GM19239 (cell line): ENCODE results near the gene RINT1.
"Not testable (repeated sequence)": the region's sequence is repeated elsewhere in the genome, so short reads cannot be mapped to it uniquely, and the experiment has no call there.

ENCODE experiments used
- DNase-seq: peaks from one replicate; pipeline ENCODE4 v3.0.0; 2011; ENCODE audit warnings: low spot score; ENCODE audit not compliant: insufficient read length
- FAIRE-seq: peaks from 2 replicates; lab custom pipeline; 2011; peaks lifted over from hg19 to GRCh38; lab: Jason Lieb, UNC

The RINT1 gene

DNA sequence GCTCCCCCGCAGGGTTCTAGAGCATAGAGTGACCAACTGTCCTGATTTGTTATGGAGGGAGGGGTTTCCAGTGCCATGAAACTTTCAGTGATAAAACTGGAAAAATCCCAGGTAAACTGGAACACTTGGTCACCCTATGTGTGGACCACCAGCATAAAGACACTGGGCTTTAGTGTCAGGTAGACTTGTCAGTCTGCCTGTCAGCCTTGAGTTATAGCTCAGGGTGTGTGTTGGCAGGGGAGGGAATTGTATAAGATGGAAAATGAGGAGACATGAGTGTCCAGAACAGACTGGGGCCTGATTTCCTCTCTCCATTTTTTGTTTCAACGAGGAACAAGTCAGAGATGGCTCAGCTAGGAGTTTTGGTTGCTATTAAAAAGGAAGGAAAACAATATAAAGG, 59.5 kb downstream of the RINT1 start:
- DNase-seq: no peak
- FAIRE-seq: no peak

GRCh38 chr7:105594034-105594433, 62.0 kb downstream of the RINT1 start:
- FAIRE-seq (no peak), DNase-seq (no peak)

DNA sequence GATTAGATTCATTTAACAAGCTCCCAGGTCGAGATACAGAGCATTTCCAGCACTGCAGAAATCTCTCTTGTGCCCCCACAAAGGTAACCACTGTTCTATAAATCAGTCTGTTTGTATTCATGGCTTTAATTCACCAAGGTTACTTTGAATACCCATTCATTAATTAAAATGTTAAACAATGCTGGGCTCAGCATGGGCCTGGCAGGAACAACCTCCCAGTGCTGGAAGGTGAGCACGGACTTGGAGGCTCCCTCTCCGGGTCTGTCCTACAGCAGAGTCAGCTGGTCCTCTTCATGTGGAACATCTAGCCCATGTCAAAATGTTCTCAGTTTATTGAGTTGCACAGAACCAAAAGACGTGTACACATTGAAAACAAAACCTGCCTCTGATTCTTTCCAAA, 64.9 kb downstream of the RINT1 start:
- FAIRE-seq (no peak), DNase-seq (no peak)

- not testable (repeated sequence) for DNase-seq, FAIRE-seq
Measured at GRCh38 chr7:105599080-105599479, 67.1 kb downstream of the RINT1 start.

DNA sequence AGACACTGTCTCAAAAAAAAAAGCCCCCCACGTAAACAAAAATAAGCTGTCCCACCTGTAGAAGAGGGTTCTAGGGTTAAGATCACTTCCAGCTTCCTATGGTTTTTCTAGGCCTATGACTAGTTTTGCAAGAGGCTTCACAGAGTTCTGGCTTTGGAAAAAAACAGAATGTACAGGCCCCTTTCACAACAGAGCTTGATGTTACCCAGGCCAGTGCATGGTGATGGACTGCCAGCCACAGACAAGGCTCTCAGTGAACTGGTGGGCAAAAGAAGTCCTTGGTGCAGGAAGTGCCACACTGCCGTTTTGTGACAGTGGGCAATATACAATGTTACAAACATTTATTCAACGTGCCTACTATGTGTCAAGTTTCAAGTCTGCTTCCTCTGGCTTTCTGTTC, 67.5 kb downstream of the RINT1 start:
- no peak for FAIRE-seq
- DNase-seq: no peak

DNA sequence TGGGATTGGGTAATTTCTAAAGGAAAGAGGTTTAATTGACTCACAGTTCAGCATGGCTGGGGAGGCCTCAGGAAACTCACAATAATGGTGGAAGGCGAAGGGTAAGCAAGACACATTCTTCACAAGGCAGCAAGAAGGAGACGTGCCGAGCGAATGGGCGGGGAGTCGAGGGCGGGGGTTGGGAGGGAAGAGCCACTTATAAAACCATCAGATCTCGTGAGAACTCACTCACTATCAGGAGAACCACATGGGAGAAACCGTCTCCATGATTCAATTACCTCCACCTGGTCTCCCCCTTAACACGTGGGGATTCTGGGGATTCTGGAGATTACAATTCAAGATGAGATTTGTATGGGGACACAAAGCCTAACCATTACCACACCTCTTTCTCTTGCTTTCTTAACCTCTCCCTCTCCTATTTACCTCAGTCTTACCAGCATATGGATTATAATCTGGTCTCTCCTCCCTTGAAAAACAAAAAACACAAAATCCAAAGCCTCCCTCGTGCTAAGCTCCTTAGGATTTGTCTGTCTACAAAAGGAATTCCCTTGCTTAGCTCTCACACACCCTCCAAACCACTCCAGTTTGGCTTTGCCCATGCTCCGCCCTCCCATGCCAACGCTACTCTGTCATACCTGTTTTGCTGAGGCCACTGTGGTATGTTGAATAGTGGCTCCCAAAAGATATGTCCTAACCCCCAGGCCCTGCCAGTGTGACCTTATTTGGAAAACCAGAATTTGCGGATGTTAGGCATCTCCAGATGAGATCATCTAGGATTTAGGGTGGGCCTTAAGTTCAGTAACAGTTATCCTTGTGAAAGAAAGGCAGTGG, 68.9 kb downstream of the RINT1 start:
- no peak for DNase-seq
- no peak for FAIRE-seq

DNA sequence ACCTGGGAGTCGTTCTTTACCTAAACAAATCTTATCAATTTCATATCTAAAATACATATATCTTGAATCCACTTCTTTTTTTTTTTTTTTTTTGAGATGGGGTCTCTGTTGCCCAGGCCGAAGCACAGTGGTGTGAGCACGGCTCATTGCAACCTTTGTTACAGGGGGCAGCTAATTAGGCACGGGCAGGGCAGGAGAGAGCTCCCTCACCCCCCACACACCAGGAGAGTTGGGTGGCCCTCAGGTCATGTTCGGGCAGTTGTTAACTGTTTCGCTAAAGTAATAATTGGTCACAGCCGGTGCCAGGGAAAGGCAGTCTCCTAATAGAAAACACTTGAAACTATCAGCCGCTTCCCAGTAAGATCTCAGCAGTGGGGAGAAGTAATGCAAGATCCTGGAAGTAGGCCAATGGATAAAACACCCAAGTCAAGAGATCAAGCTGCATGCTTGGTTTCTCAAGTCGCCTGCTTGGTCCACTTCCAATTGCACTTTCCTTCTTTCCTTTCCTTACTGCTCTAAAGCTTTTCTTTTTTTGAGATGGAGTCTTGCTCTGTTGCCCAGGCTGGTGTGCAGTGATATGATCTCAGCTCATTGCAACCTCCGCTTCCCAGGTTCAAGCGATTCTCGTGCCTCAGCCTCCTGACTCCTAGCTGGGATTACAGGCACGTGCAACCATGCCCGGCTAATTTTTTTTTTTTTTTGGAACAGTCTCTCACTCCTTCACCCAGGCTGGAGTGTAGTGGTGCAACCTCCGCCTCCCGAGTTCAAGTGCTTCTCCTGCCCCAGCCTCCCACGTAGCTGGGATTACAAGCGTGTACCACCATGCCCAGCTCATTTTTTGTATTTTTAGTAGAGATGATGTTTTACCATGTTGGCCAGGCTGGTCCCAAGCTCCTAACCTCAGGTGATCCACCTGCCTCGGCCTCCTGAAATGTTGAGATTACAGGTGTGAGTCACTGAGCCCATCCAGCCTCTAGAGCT, 70.6 kb downstream of the RINT1 start:
- no peak for FAIRE-seq
- DNase-seq: no peak

GRCh38 chr7:105610165-105610930, 78.3 kb downstream of the RINT1 start:
- FAIRE-seq: no peak
- DNase-seq: no peak

DNA sequence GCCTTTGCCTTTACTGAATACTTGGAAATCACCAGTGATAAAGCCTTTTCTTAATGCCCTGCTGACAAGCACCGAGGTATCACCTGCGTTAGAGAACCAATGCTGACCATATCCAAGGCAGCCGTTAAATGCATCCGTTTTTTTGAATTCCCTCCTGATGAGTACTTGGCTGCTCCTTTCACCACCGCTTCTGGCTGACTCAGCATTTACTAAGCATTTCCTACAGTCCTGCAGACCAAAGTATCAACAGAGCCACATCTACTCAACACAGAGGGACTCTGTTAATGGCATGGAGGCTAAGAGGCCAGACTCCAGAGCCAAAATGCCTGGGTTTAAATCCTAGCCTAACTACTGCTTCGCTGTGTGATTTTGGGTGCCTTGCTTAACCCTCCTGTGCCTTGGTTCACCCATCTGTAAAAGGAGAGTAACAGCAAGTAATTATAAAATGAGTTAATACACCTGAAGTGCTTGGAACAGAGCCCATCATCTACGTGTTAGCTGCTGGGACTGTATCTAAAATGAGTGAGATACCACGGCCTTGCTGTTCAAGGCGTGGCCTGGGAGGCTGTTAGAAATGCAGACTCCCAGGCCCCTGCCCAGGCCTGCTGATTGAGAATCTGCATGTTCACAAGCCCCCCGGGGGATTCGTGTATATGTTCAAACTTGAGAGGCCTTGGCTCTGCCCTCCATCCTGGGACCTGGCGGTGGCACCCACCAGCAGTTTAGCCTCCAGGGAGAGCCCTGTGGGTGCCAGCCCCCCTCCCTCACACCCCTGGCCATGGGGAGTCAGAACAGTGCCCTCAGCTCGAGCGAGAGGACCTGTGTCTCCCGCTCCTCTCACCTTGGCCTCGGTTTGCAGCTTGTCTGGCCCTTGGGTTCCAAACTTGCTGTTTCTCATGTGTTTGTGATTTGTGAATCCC, 80.1 kb downstream of the RINT1 start:
- DNase-seq: no peak

DNA sequence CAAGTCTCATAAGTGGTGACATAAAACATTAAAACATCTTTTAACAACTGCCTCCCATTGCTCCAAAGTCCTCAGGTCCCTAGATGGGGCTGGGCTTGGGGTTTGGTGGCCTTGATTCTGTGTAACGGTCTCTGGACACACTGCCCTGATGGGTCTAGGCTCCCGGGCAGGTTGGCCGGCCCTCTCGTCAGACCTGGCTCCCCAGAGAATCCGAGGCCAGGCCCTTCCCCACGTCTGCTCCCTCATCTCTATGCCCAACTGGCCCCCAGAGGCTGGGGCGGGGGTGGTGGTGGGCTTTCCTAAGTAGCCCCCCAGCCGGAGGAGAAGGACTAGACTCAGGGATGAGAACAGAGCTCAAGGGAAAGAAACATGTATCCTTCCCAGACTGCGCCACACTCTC, 80.8 kb downstream of the RINT1 start:
- DNase-seq: no peak
- no peak for FAIRE-seq

More for the DNA sequence above, 80.1 kb downstream of the RINT1 start:
- FAIRE-seq: no peak

DNA sequence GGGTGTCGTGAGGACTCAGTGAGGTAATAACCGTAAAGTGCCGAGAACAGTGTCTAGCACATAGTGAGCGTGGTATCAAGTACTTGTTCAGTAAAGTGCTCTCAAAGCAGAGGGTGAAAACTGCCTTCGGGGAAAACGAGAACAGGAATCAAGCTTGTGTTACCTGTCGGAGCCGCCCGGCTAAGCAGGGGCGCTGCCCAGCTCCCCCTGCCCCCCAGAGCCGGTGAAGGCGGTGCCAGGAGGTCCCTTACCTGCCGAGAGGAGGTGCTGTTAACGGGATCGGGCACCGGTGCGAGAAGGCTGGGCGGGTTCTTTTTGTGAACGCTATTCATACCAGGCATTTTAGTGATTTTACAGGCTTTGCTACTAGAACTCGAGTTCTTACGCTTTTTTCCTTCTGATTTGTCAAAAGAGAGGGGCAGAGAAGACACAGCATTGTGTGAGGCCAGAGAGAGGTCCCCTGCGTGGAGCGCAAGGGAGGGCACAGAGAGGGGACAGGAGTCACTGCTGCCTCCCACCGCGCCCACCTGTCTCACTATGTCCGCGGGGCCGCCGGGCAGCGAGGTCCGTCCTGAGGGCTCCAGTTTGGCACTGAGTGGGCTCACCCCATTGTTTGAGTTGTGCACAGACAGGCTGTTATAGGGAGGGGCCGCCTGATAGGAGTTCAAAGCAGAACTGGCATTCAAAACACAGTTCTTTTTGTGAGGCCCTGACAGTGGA, 81.8 kb downstream of the RINT1 start:
- FAIRE-seq (no peak), DNase-seq (no peak)

DNA sequence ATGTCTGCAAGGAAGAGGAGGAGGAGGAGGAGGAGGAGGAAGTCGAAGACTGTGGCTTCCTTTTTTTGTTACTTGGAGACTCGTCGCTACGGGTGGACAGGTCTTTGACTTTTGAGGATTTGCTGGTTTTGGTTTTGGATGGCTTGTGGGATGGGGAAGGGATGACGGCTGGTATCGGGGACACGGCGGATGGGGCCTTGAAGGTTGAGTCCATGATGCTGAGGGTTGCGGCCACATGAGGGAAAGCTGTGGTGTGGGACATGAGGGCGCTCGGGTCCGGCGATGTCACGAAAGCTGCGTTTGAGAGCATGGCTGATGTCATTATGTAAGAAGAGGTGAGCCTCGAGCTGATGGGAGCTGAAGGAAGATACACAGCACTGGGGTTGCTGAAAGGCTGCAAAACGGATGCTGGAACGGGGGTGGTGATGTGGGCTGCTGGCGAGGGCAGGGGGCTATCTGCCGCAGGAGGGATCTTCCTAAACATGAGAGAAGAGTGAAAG, 82.4 kb downstream of the RINT1 start:
- DNase-seq (no peak), FAIRE-seq (no peak)
